ENCODE measurements around the gene UBR3. TPM values are rescaled to one million over a fixed set of nuclear protein-coding genes. Genes with fewer than 3 reads are reported as not detected.

UBR3 gene
- polyA plus RNA-seq, 1 donor from 2014 or later: 75.2 TPM

DNA sequence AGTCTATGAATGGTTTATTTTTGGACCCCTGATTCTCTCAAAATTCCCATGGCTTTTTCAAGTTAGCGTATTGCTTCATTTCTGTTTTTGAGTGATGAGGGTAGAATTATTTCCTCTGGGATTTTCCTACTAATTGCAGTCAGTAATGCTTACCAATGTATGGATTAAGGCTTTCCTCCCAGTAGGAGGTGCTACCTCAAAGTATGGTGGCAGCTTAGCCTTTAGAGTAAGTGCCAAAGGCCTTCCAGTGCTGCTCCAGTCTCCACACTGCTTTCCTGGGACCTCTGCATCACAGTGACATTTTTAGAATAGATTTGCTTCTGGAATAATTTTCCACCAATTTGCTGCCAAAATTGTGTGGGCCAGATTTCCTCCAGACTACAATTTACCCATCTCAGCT lies 44.7 kb upstream of the UBR3 start:
- Histone ChIP-seq H3K79me2 (replicated peaks; ENCODE audit: insufficient read depth, low read length) (no peaks in the 10 kb centered on the region), H3F3A (ENCODE audit: insufficient read depth, low read length, poor library complexity, severe bottlenecking) (no peaks in the 10 kb centered on the region), H2AFZ (ENCODE audit: low read depth, low read length) (no peak overlapping the region), H3K4me3 (ENCODE audit: low read length) (no peak overlapping the region), H3K27me3 (ENCODE audit: insufficient read depth, low read depth, low read length) (no peaks in the 10 kb centered on the region), H3K9me2 (ENCODE audit: insufficient read depth, low read length) (no peaks in the 10 kb centered on the region), H3K27ac (ENCODE audit: low read length) (no peak overlapping the region), H3K9ac (ENCODE audit: low read length) (no peak overlapping the region), H4K20me1 (ENCODE audit: insufficient read depth) (no peaks in the 10 kb centered on the region), H3K4me2 (ENCODE audit: low read length) (no peak overlapping the region), H3K36me3 (ENCODE audit: insufficient read depth, low read length) (no peaks in the 10 kb centered on the region), H3K9me3 (ENCODE audit: low read length) (no peaks in the 10 kb centered on the region)
- TF ChIP-seq, protein P1, sequence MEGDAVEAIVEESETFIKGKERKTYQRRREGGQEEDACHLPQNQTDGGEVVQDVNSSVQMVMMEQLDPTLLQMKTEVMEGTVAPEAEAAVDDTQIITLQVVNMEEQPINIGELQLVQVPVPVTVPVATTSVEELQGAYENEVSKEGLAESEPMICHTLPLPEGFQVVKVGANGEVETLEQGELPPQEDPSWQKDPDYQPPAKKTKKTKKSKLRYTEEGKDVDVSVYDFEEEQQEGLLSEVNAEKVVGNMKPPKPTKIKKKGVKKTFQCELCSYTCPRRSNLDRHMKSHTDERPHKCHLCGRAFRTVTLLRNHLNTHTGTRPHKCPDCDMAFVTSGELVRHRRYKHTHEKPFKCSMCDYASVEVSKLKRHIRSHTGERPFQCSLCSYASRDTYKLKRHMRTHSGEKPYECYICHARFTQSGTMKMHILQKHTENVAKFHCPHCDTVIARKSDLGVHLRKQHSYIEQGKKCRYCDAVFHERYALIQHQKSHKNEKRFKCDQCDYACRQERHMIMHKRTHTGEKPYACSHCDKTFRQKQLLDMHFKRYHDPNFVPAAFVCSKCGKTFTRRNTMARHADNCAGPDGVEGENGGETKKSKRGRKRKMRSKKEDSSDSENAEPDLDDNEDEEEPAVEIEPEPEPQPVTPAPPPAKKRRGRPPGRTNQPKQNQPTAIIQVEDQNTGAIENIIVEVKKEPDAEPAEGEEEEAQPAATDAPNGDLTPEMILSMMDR (IDR thresholded peaks at IDR 0.05; ENCODE audit: poor library complexity, severe bottlenecking): no peak
- TF ChIP-seq REST (IDR thresholded peaks at IDR 0.05; ENCODE audit: borderline replicate concordance) (no peak), RAD21 (conservative IDR thresholded peaks at IDR 0.05) (no peak), TAF1 (IDR thresholded peaks at IDR 0.05; ENCODE audit: low read depth) (no peak), EZH2 (IDR thresholded peaks at IDR 0.05; ENCODE audit: borderline replicate concordance, insufficient read depth, low read length, poor library complexity, severe bottlenecking) (no peak), POLR2AphosphoS5 (IDR thresholded peaks at IDR 0.05) (no peak), MXI1 (conservative IDR thresholded peaks at IDR 0.05; ENCODE audit: poor library complexity, severe bottlenecking) (no peak), EP300 (conservative IDR thresholded peaks at IDR 0.05; ENCODE audit: poor library complexity, severe bottlenecking) (no peak), SMC3 (conservative IDR thresholded peaks at IDR 0.05; ENCODE audit: poor library complexity) (no peak)

- no peaks in the 10 kb centered on the region for H3K27me3 ChIP-seq (ENCODE audit: insufficient read depth, low read depth, low read length)
Observed at GRCh38 chr2:169790581-169790980, 36.7 kb upstream of the UBR3 start.

GRCh38 chr2:169795181-169795580 lies 32.1 kb upstream of the UBR3 start:
- Histone ChIP-seq H3K4me2 (ENCODE audit: low read length) (no peak overlapping the region), H3K27me3 (ENCODE audit: insufficient read depth, low read depth, low read length) (no peaks in the 10 kb centered on the region), H4K20me1 (ENCODE audit: insufficient read depth) (no peaks in the 10 kb centered on the region), H3K9ac (ENCODE audit: low read length) (no peak overlapping the region), H3K9me2 (ENCODE audit: insufficient read depth, low read length) (no peaks in the 10 kb centered on the region), H3K27ac (ENCODE audit: low read length) (no peak overlapping the region), H3F3A (ENCODE audit: insufficient read depth, low read length, poor library complexity, severe bottlenecking) (no peaks in the 10 kb centered on the region), H2AFZ (ENCODE audit: low read depth, low read length) (no peak overlapping the region), H3K4me3 (ENCODE audit: low read length) (no peak overlapping the region), H3K79me2 (replicated peaks; ENCODE audit: insufficient read depth, low read length) (no peaks in the 10 kb centered on the region), H3K36me3 (ENCODE audit: insufficient read depth, low read length) (no peaks in the 10 kb centered on the region), H3K9me3 (ENCODE audit: low read length) (no peaks in the 10 kb centered on the region)
- TF ChIP-seq EP300 (conservative IDR thresholded peaks at IDR 0.05; ENCODE audit: poor library complexity, severe bottlenecking): no peak
- no peak for TF ChIP-seq REST (IDR thresholded peaks at IDR 0.05; ENCODE audit: borderline replicate concordance)
- no peak for TF ChIP-seq MXI1 (conservative IDR thresholded peaks at IDR 0.05; ENCODE audit: poor library complexity, severe bottlenecking)
- TF ChIP-seq RAD21 (conservative IDR thresholded peaks at IDR 0.05): no peak
- no peak for TF ChIP-seq POLR2AphosphoS5 (IDR thresholded peaks at IDR 0.05)
- no peak for TF ChIP-seq SMC3 (conservative IDR thresholded peaks at IDR 0.05; ENCODE audit: poor library complexity)
- no peak for TF ChIP-seq EZH2 (IDR thresholded peaks at IDR 0.05; ENCODE audit: borderline replicate concordance, insufficient read depth, low read length, poor library complexity, severe bottlenecking)
- no peak for TF ChIP-seq TAF1 (IDR thresholded peaks at IDR 0.05; ENCODE audit: low read depth)
- TF ChIP-seq, protein P1 (IDR thresholded peaks at IDR 0.05; ENCODE audit: poor library complexity, severe bottlenecking): no peak

More at GRCh38 chr2:169790581-169790980, 36.7 kb upstream of the UBR3 start:
- Histone ChIP-seq H3K9ac (ENCODE audit: low read length) (no peak overlapping the region), H4K20me1 (ENCODE audit: insufficient read depth) (no peaks in the 10 kb centered on the region), H3K9me3 (ENCODE audit: low read length) (no peaks in the 10 kb centered on the region), H3K9me2 (ENCODE audit: insufficient read depth, low read length) (no peaks in the 10 kb centered on the region), H2AFZ (ENCODE audit: low read depth, low read length) (no peak overlapping the region), H3K36me3 (ENCODE audit: insufficient read depth, low read length) (no peaks in the 10 kb centered on the region), H3F3A (ENCODE audit: insufficient read depth, low read length, poor library complexity, severe bottlenecking) (no peaks in the 10 kb centered on the region), H3K4me2 (ENCODE audit: low read length) (no peak overlapping the region), H3K4me3 (ENCODE audit: low read length) (no peak overlapping the region), H3K27ac (ENCODE audit: low read length) (no peak overlapping the region), H3K79me2 (replicated peaks; ENCODE audit: insufficient read depth, low read length) (no peaks in the 10 kb centered on the region)
- TF ChIP-seq SMC3 (conservative IDR thresholded peaks at IDR 0.05; ENCODE audit: poor library complexity): no peak
